ENCODE results near the gene TTC9C. TPM values are rescaled to one million over a fixed set of nuclear protein-coding genes. Genes with fewer than 3 reads are reported as not detected.
"Not testable (repeated sequence)": the region's sequence is repeated elsewhere in the genome, so short reads cannot be mapped to it uniquely, and the experiment has no call there.

Gene TTC9C
- total RNA-seq, 1 donor from 2014 or later: 25.6 TPM

DNA sequence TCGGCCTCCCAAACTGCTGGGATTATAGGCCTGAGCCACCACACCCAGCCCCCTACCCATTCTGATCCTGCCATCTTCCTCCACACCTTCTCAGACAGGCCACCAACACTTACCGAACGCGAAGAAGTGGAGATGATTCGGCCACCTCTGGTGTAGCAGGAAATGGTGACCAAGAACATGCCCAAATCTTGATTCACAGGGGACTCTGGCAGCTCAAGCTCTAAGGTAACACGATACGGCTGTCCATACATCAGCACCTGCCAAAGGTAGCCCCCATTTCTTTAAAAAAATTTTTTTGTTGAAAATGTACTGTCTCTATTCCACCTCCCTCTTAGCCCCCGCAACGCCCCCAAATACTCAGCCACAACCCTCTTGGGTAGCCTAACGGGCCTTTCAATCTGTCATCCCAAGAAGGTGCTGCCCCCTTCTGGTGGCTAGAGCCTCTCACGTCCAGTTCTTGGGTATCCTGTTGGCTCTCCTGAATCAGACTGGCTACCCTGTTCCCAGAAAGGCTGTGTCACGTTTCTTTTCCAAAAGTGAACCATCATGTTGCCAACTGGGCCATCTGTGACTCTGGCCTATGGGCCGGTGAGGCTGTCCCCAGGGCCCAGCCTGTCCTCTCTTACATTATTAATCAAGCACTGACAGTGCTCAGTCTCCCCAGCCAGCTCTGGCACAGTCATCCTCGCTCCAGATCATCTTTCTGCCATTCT, 33.7 kb upstream of the TTC9C start:
- peak overlapping the region in 2 of 3 donors; percentile 10 to 62 for H3K9ac ChIP-seq (ENCODE audit: low read depth in 1 of 3, low read length in 3 of 3)
- H3K4me3 ChIP-seq (ENCODE audit: low read length in 3 of 3): peak overlapping the region in 1 of 3 donors; percentile 27
- no peaks in the 10 kb centered on the region for H3K9me3 ChIP-seq (ENCODE audit: control insufficient read depth in 3 of 3, low read length in 3 of 3)
- H3K4me1 ChIP-seq (ENCODE audit: control insufficient read depth in 3 of 3, insufficient read depth in 3 of 3, low read length in 3 of 3): peaks cover 16 to 24% (median 22%) of the 10 kb centered on the region in 3 donors
- H3K36me3 ChIP-seq (ENCODE audit: control insufficient read depth in 3 of 3, insufficient read depth in 3 of 3, low read length in 3 of 3): peaks cover 24 to 28% (median 26%) of the 10 kb centered on the region in 3 donors
- H3K27me3 ChIP-seq (ENCODE audit: control insufficient read depth in 3 of 3, insufficient read depth in 3 of 3, low read length in 3 of 3): no peaks in the 10 kb centered on the region
- H3K27ac ChIP-seq (ENCODE audit: low read depth, low read length): peak overlapping the region; percentile 52

GRCh38 chr11:62702246-62702645, 26.0 kb upstream of the TTC9C start:
- Histone ChIP-seq H3K4me3 (ENCODE audit: low read length in 3 of 3) (no peak overlapping the region), H3K27ac (ENCODE audit: low read depth, low read length) (no peak overlapping the region), H3K9ac (ENCODE audit: low read depth in 1 of 3, low read length in 3 of 3) (no peak overlapping the region), H3K27me3 (ENCODE audit: control insufficient read depth in 3 of 3, insufficient read depth in 3 of 3, low read length in 3 of 3) (no peaks in the 10 kb centered on the region), H3K9me3 (ENCODE audit: control insufficient read depth in 3 of 3, low read length in 3 of 3) (no peaks in the 10 kb centered on the region), H3K36me3 (ENCODE audit: control insufficient read depth in 3 of 3, insufficient read depth in 3 of 3, low read length in 3 of 3) (peaks cover 8 to 18% (median 16%) of the 10 kb centered on the region in 3 donors), H3K4me1 (ENCODE audit: control insufficient read depth in 3 of 3, insufficient read depth in 3 of 3, low read length in 3 of 3) (peaks cover 19 to 23% (median 19%) of the 10 kb centered on the region in 3 donors)

DNA sequence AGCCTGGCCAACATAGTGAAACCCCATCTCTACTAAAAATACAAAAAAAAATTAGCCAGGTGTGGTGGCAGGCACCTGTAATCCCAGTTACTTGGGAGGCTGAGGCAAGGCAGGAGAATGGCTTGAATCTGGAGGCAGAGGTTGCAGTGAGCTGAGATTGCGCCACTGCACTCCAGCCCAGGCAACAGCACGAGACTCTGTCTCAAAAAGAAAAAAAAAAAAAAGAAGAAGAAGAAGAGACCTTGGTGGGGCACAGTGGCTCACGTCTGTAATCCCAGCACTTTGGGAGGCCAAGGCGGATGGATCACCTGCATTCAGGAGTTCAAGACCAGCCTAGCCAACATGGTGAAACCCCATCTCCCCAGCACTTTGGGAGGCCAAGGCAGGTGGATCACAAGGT, 24.4 kb upstream of the TTC9C start:
- H3K4me3 ChIP-seq (ENCODE audit: low read length in 3 of 3); H3K27me3 ChIP-seq (ENCODE audit: control insufficient read depth in 3 of 3, insufficient read depth in 3 of 3, low read length in 3 of 3); H3K9me3 ChIP-seq (ENCODE audit: control insufficient read depth in 3 of 3, low read length in 3 of 3); H3K27ac ChIP-seq (ENCODE audit: low read depth, low read length); H3K9ac ChIP-seq (ENCODE audit: low read depth in 1 of 3, low read length in 3 of 3): not testable (repeated sequence)
- Histone ChIP-seq H3K4me1 (ENCODE audit: control insufficient read depth in 3 of 3, insufficient read depth in 3 of 3, low read length in 3 of 3) (peaks cover 28 to 36% (median 35%) of the 10 kb centered on the region in 3 donors), H3K36me3 (ENCODE audit: control insufficient read depth in 3 of 3, insufficient read depth in 3 of 3, low read length in 3 of 3) (peaks cover 8 to 18% (median 16%) of the 10 kb centered on the region in 3 donors)

DNA sequence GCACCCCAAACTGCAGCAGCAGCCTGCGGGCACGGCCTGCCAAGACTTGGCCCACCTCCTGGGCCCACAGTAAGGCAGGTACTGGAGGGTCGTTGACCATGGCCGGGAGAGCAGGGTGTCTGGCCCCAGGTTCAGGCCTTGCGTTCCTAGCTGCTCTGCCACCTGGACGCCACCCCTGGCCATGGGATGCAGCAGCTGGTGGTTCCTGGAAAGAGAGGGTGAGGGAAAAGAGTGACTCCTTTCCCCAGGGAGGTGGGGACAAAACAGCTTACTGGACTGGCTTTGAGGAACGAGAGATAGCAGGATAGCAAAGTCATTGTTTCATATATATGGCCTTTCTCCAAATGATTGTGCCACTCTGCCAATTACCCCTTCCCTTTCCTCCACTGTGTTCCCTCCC, 22.9 kb upstream of the TTC9C start:
- Histone ChIP-seq H3K4me3 (ENCODE audit: low read length in 3 of 3) (peak overlapping the region; percentile 69 to 92 (median 82)), H3K9me3 (ENCODE audit: control insufficient read depth in 3 of 3, low read length in 3 of 3) (no peaks in the 10 kb centered on the region), H3K4me1 (ENCODE audit: control insufficient read depth in 3 of 3, insufficient read depth in 3 of 3, low read length in 3 of 3) (peaks cover 37 to 45% (median 44%) of the 10 kb centered on the region in 3 donors), H3K27ac (ENCODE audit: low read depth, low read length) (peak overlapping the region; percentile 81), H3K36me3 (ENCODE audit: control insufficient read depth in 3 of 3, insufficient read depth in 3 of 3, low read length in 3 of 3) (peaks cover 12 to 18% (median 16%) of the 10 kb centered on the region in 3 donors), H3K27me3 (ENCODE audit: control insufficient read depth in 3 of 3, insufficient read depth in 3 of 3, low read length in 3 of 3) (no peaks in the 10 kb centered on the region), H3K9ac (ENCODE audit: low read depth in 1 of 3, low read length in 3 of 3) (peak overlapping the region; percentile 63 to 83 (median 67))

GRCh38 chr11:62705880-62706849, 22.1 kb upstream of the TTC9C start:
- Histone ChIP-seq H3K4me3 (ENCODE audit: low read length in 3 of 3) (peak overlapping the region; percentile 82 to 92 (median 83)), H3K27me3 (ENCODE audit: control insufficient read depth in 3 of 3, insufficient read depth in 3 of 3, low read length in 3 of 3) (no peaks in the 10 kb centered on the region), H3K9me3 (ENCODE audit: control insufficient read depth in 3 of 3, low read length in 3 of 3) (no peaks in the 10 kb centered on the region), H3K27ac (ENCODE audit: low read depth, low read length) (peak overlapping the region; percentile 81), H3K36me3 (ENCODE audit: control insufficient read depth in 3 of 3, insufficient read depth in 3 of 3, low read length in 3 of 3) (peaks cover 14 to 18% (median 15%) of the 10 kb centered on the region in 3 donors), H3K9ac (ENCODE audit: low read depth in 1 of 3, low read length in 3 of 3) (peak overlapping the region; percentile 67 to 89 (median 82)), H3K4me1 (ENCODE audit: control insufficient read depth in 3 of 3, insufficient read depth in 3 of 3, low read length in 3 of 3) (peaks cover 40 to 48% (median 47%) of the 10 kb centered on the region in 3 donors)

GRCh38 chr11:62706850-62707247, 21.4 kb upstream of the TTC9C start:
- Histone ChIP-seq H3K9ac (ENCODE audit: low read depth in 1 of 3, low read length in 3 of 3) (peak overlapping the region; percentile 35 to 89 (median 82)), H3K36me3 (ENCODE audit: control insufficient read depth in 3 of 3, insufficient read depth in 3 of 3, low read length in 3 of 3) (peaks cover 9 to 13% (median 11%) of the 10 kb centered on the region in 3 donors), H3K4me1 (ENCODE audit: control insufficient read depth in 3 of 3, insufficient read depth in 3 of 3, low read length in 3 of 3) (peaks cover 40 to 48% (median 47%) of the 10 kb centered on the region in 3 donors), H3K27ac (ENCODE audit: low read depth, low read length) (peak overlapping the region; percentile 81), H3K27me3 (ENCODE audit: control insufficient read depth in 3 of 3, insufficient read depth in 3 of 3, low read length in 3 of 3) (no peaks in the 10 kb centered on the region), H3K9me3 (ENCODE audit: control insufficient read depth in 3 of 3, low read length in 3 of 3) (no peaks in the 10 kb centered on the region), H3K4me3 (ENCODE audit: low read length in 3 of 3) (peak overlapping the region; percentile 82 to 90 (median 83))

GRCh38 chr11:62707277-62707861, 20.9 kb upstream of the TTC9C start, which contains the start of the genes BSCL2 and GNG3:
Gene BSCL2, minus strand, starts transcription at chr11:62707424. Its CDS starts 229 bp downstream, at chr11:62707195.
Gene GNG3, plus strand, starts transcription at chr11:62707676. Its CDS starts 620 bp downstream, at chr11:62708296.
- Histone ChIP-seq H3K4me1 (ENCODE audit: control insufficient read depth in 3 of 3, insufficient read depth in 3 of 3, low read length in 3 of 3) (peaks cover 40 to 48% (median 47%) of the 10 kb centered on the region in 3 donors), H3K27ac (ENCODE audit: low read depth, low read length) (peak within 1 kb of the TSS; percentile 88), H3K4me3 (ENCODE audit: low read length in 3 of 3) (peak within 1 kb of the TSS; percentile 88 to 97 (median 93)), H3K36me3 (ENCODE audit: control insufficient read depth in 3 of 3, insufficient read depth in 3 of 3, low read length in 3 of 3) (peaks cover 10 to 14% (median 11%) of the 10 kb centered on the region in 3 donors), H3K27me3 (ENCODE audit: control insufficient read depth in 3 of 3, insufficient read depth in 3 of 3, low read length in 3 of 3) (no peaks in the 10 kb centered on the region), H3K9me3 (ENCODE audit: control insufficient read depth in 3 of 3, low read length in 3 of 3) (no peaks in the 10 kb centered on the region), H3K9ac (ENCODE audit: low read depth in 1 of 3, low read length in 3 of 3) (peak within 1 kb of the TSS; percentile 96 to 99 (median 99))

- H3K36me3 ChIP-seq (ENCODE audit: control insufficient read depth in 3 of 3, insufficient read depth in 3 of 3, low read length in 3 of 3): peaks cover 12 to 16% (median 15%) of the 10 kb centered on the region in 3 donors
- H3K4me1 ChIP-seq (ENCODE audit: control insufficient read depth in 3 of 3, insufficient read depth in 3 of 3, low read length in 3 of 3): peaks cover 40 to 52% (median 50%) of the 10 kb centered on the region in 3 donors
- H3K9me3 ChIP-seq (ENCODE audit: control insufficient read depth in 3 of 3, low read length in 3 of 3): no peaks in the 10 kb centered on the region
- peak overlapping the region; percentile 96 to 99 (median 99) for H3K9ac ChIP-seq (ENCODE audit: low read depth in 1 of 3, low read length in 3 of 3)
- H3K27me3 ChIP-seq (ENCODE audit: control insufficient read depth in 3 of 3, insufficient read depth in 3 of 3, low read length in 3 of 3): no peaks in the 10 kb centered on the region
- H3K27ac ChIP-seq (ENCODE audit: low read depth, low read length): peak overlapping the region; percentile 88
- H3K4me3 ChIP-seq (ENCODE audit: low read length in 3 of 3): peak overlapping the region; percentile 88 to 97 (median 93)
These were observed 19.9 kb upstream of the TTC9C start for GRCh38 chr11:62708392-62708791.

- Histone ChIP-seq H3K4me1 (ENCODE audit: control insufficient read depth in 3 of 3, insufficient read depth in 3 of 3, low read length in 3 of 3) (peaks cover 40 to 53% (median 51%) of the 10 kb centered on the region in 3 donors), H3K36me3 (ENCODE audit: control insufficient read depth in 3 of 3, insufficient read depth in 3 of 3, low read length in 3 of 3) (peaks cover 12 to 20% (median 19%) of the 10 kb centered on the region in 3 donors), H3K9me3 (ENCODE audit: control insufficient read depth in 3 of 3, low read length in 3 of 3) (no peaks in the 10 kb centered on the region), H3K4me3 (ENCODE audit: low read length in 3 of 3) (peak overlapping the region; percentile 88 to 97 (median 93)), H3K27me3 (ENCODE audit: control insufficient read depth in 3 of 3, insufficient read depth in 3 of 3, low read length in 3 of 3) (no peaks in the 10 kb centered on the region), H3K9ac (ENCODE audit: low read depth in 1 of 3, low read length in 3 of 3) (peak overlapping the region; percentile 96 to 99 (median 99)), H3K27ac (ENCODE audit: low read depth, low read length) (peak overlapping the region; percentile 88)
These were observed 19.5 kb upstream of the TTC9C start for GRCh38 chr11:62708793-62709192.

Data from skeletal muscle tissue (tissue), 4 donors.